H1 (cell line): ENCODE data around the gene ATL3. TPM values are rescaled to one million over a fixed set of nuclear protein-coding genes. Genes with fewer than 3 reads are reported as not detected.

Experiments used
- CTCF ChIA-PET: fragments of 300-600 bp; sonication (Branson Sonifier 250); formaldehyde crosslinking; loops from one replicate; lab custom pipeline; 2021; ENCODE audit not compliant: partially characterized antibody; lab: Charles Lee
- POLR2A ChIA-PET: fragments of 300-600 bp; sonication (Branson Sonifier 250); formaldehyde crosslinking; loops from one replicate; lab custom pipeline; 2021; ENCODE audit warnings: inconsistent platforms; ENCODE audit not compliant: partially characterized antibody; lab: Charles Lee
- DNase-seq, 2 experiments: peaks; one replicate each; pipeline versions ENCODE4 v3.0.0 to v3.0.0-alpha.2; 2010 to 2022; ENCODE audit warnings: low spot score in 2 of 2, low read depth in 1 of 2, mixed read lengths in 1 of 2
- FAIRE-seq: peaks from 2 replicates; lab custom pipeline; 2011; peaks lifted over from hg19 to GRCh38; lab: Jason Lieb, UNC
- H2AFZ ChIP-seq: 2 replicates; pipeline ENCODE4 v1.8.1; 2012; ENCODE audit warnings: low read length, inconsistent platforms
- H2AK5ac ChIP-seq: 2 replicates; pipeline ENCODE4 v1.6.1; 2013; ENCODE audit warnings: low read depth, low read length
- H2BK120ac ChIP-seq: replicated peaks from 2 replicates; pipeline ENCODE3; 2013; ENCODE audit warnings: low read depth, low read length, inconsistent platforms
- H2BK12ac ChIP-seq: 2 replicates; pipeline ENCODE4 v1.6.1; 2013; ENCODE audit warnings: low read depth, low read length
- H2BK15ac ChIP-seq: 2 replicates; pipeline ENCODE4 v1.6.1; 2013; ENCODE audit warnings: low read length
- H2BK20ac ChIP-seq: 2 replicates; pipeline ENCODE4 v1.6.1; 2013; ENCODE audit warnings: low read length
- H2BK5ac ChIP-seq: 2 replicates; pipeline ENCODE4 v1.6.1; 2013; ENCODE audit warnings: low read depth, low read length
- H3K14ac ChIP-seq: 2 replicates; pipeline ENCODE4 v1.6.1; 2013; ENCODE audit warnings: inconsistent platforms; ENCODE audit not compliant: insufficient read length
- H3K18ac ChIP-seq: 2 replicates; pipeline ENCODE4 v1.6.1; 2013; ENCODE audit warnings: low read length; ENCODE audit errors: extremely low read depth
- H3K23ac ChIP-seq: 2 replicates; pipeline ENCODE4 v1.6.1; 2013; ENCODE audit warnings: inconsistent platforms; ENCODE audit not compliant: insufficient read length
- H3K23me2 ChIP-seq: 2 replicates; pipeline ENCODE4 v1.6.1; 2013; ENCODE audit warnings: low read depth, low read length
- H3K27ac ChIP-seq: 2 replicates; pipeline ENCODE4 v1.6.1; 2011; ENCODE audit warnings: low read depth, low read length, inconsistent platforms
- H3K27me3 ChIP-seq, 4 experiments: replicated peaks in 1 of 4; 1 replicate in 1 of 4; 2 replicates in 3 of 4; pipeline versions ENCODE4 v1.6.1 to v1.8.1; 2011 to 2013; ENCODE audit warnings: low read length in 3 of 4, mild to moderate bottlenecking in 3 of 4, inconsistent platforms in 2 of 4, mixed read lengths in 2 of 4, moderate library complexity in 1 of 4; ENCODE audit not compliant: control insufficient read depth in 3 of 4, insufficient read depth in 3 of 4; ENCODE audit errors: extremely low read depth in 1 of 4
- H3K36me3 ChIP-seq, 4 experiments: 2 replicates each; pipeline versions ENCODE4 v1.6.1 to v1.8.1; 2011 to 2013; ENCODE audit warnings: mild to moderate bottlenecking in 4 of 4, low read length in 3 of 4, moderate library complexity in 2 of 4, control low read depth in 1 of 4, inconsistent platforms in 1 of 4; ENCODE audit not compliant: insufficient read depth in 4 of 4, control insufficient read depth in 2 of 4
- H3K4ac ChIP-seq: replicated peaks from 2 replicates; pipeline ENCODE3; 2013; ENCODE audit warnings: low read length, low read depth, mixed read lengths, inconsistent platforms; ENCODE audit not compliant: insufficient read length
- H3K4me1 ChIP-seq, 4 experiments: replicated peaks in 1 of 4; 1 replicate in 1 of 4; 2 replicates in 3 of 4; pipeline versions ENCODE4 v1.6.1 to v1.8.1; 2011 to 2013; ENCODE audit warnings: low read length in 3 of 4, inconsistent platforms in 2 of 4, mixed read lengths in 1 of 4; ENCODE audit not compliant: insufficient read depth in 4 of 4, control insufficient read depth in 3 of 4
- H3K4me2 ChIP-seq, 2 experiments: 2 replicates each; pipeline versions ENCODE4 v1.6.1 to v1.8.1; 2011 to 2013; ENCODE audit warnings: low read depth in 2 of 2, low read length in 2 of 2, control low read depth in 1 of 2, inconsistent platforms in 1 of 2, mild to moderate bottlenecking in 1 of 2; ENCODE audit not compliant: insufficient read depth in 1 of 2
- H3K4me3 ChIP-seq, 4 experiments: fragments of 200-600, 300-600 bp in 1 of 4; sonication (generic), shearing (Covaris generic), sonication (Bioruptor Twin) in 1 of 4; 2 replicates each; pipeline versions ENCODE4 v1.5.1 to v1.8.1; 2011 to 2016; ENCODE audit warnings: low read length in 4 of 4, low read depth in 3 of 4, control low read depth in 2 of 4, inconsistent platforms in 2 of 4, mild to moderate bottlenecking in 2 of 4, mixed read lengths in 1 of 4, moderate library complexity in 1 of 4; ENCODE audit not compliant: insufficient read depth in 2 of 4; ENCODE audit errors: extremely low read depth in 1 of 4
- H3K56ac ChIP-seq: replicated peaks from 2 replicates; pipeline ENCODE3; 2013; ENCODE audit warnings: low read depth, mild to moderate bottlenecking, mixed read lengths, low read length, inconsistent platforms; ENCODE audit not compliant: insufficient read length
- H3K79me1 ChIP-seq: 2 replicates; pipeline ENCODE4 v1.6.1; 2013; ENCODE audit warnings: low read depth, low read length, control low read depth
- H3K79me2 ChIP-seq, 2 experiments: 2 replicates each; pipeline versions ENCODE4 v1.6.1 to v1.8.1; 2012 to 2013; ENCODE audit warnings: low read length in 2 of 2, mild to moderate bottlenecking in 2 of 2, inconsistent platforms in 1 of 2; ENCODE audit not compliant: insufficient read depth in 2 of 2, control insufficient read depth in 1 of 2
- H3K9ac ChIP-seq, 4 experiments: replicated peaks in 1 of 4; 1 replicate in 1 of 4; 2 replicates in 3 of 4; pipeline versions ENCODE4 v1.6.1 to v1.8.1; 2011 to 2013; ENCODE audit warnings: low read depth in 3 of 4, low read length in 3 of 4, control low read depth in 2 of 4, mild to moderate bottlenecking in 2 of 4, moderate library complexity in 2 of 4, inconsistent platforms in 1 of 4; ENCODE audit errors: extremely low read depth in 1 of 4
- H3K9me3 ChIP-seq, 2 experiments: 2 replicates each; pipeline versions ENCODE4 v1.6.1 to v1.8.1; 2012 to 2013; ENCODE audit warnings: mild to moderate bottlenecking in 2 of 2, moderate library complexity in 2 of 2, control low read depth in 1 of 2, inconsistent platforms in 1 of 2, low read depth in 1 of 2, low read length in 1 of 2, mixed read lengths in 1 of 2; ENCODE audit not compliant: insufficient read depth in 2 of 2
- H4K20me1 ChIP-seq, 2 experiments: replicated peaks in 1 of 2; 2 replicates each; pipeline versions ENCODE3 to v1.8.1; 2011 to 2013; ENCODE audit warnings: inconsistent platforms in 2 of 2, low read length in 2 of 2, mild to moderate bottlenecking in 1 of 2; ENCODE audit not compliant: insufficient read depth in 2 of 2, control insufficient read depth in 1 of 2
- H4K5ac ChIP-seq: 2 replicates; pipeline ENCODE4 v1.6.1; 2013; ENCODE audit warnings: low read length, low read depth, mixed read lengths, inconsistent platforms; ENCODE audit not compliant: insufficient read length
- H4K8ac ChIP-seq: 2 replicates; pipeline ENCODE4 v1.8.0; 2013; ENCODE audit warnings: mild to moderate bottlenecking, moderate library complexity, low read length, inconsistent platforms; ENCODE audit not compliant: insufficient read depth; ENCODE audit errors: extremely low read depth
- H4K91ac ChIP-seq: replicated peaks from 2 replicates; pipeline ENCODE3; 2013; ENCODE audit warnings: low read length, mixed read lengths, inconsistent platforms; ENCODE audit not compliant: insufficient read length
- ASH2L ChIP-seq: fragments of 200-600, 300-600 bp; sonication (generic); IDR thresholded peaks from one replicate; pipeline ENCODE4 v1.7.1; 2017; ENCODE audit warnings: low read length
- CBX5 ChIP-seq: fragments of 300-800, 300-1000 bp; sonication (generic); IDR thresholded peaks from 2 replicates; pipeline ENCODE4 v1.7.1; 2016; ENCODE audit warnings: antibody characterized with exemption, low read length, low read depth
- NANOG ChIP-seq: IDR thresholded peaks from 2 replicates; pipeline ENCODE4 v1.6.1; 2011; ENCODE audit warnings: low read length, low read depth, mild to moderate bottlenecking, inconsistent platforms; ENCODE audit not compliant: insufficient read depth, poor library complexity, severe bottlenecking
- RBBP5 ChIP-seq: IDR thresholded peaks from 2 replicates; pipeline ENCODE4 v1.7.1; 2012; ENCODE audit warnings: low read depth, mild to moderate bottlenecking, inconsistent platforms, low read length, moderate library complexity, borderline replicate concordance
- SIN3A ChIP-seq, 2 experiments: IDR thresholded peaks in 1 of 2; conservative IDR thresholded peaks in 1 of 2; 2 replicates each; pipeline ENCODE4 v1.6.1; 2011 to 2012; ENCODE audit warnings: low read length in 2 of 2, improper control_type of control experiment in 1 of 2, low read depth in 1 of 2, mild to moderate bottlenecking in 1 of 2
- SIX5 ChIP-seq: IDR thresholded peaks from 2 replicates; pipeline ENCODE4 v1.6.1; 2011; ENCODE audit warnings: mild to moderate bottlenecking, low read depth, low read length
- SP1 ChIP-seq: IDR thresholded peaks from 2 replicates; pipeline ENCODE4 v1.6.1; 2011; ENCODE audit warnings: low read depth, low read length
- TAF1 ChIP-seq: IDR thresholded peaks from 2 replicates; pipeline ENCODE4 v1.6.1; 2011; ENCODE audit warnings: mild to moderate bottlenecking, low read depth, low read length
- TBP ChIP-seq: IDR thresholded peaks from 2 replicates; pipeline ENCODE4 v1.6.1; 2011; ENCODE audit warnings: low read depth, low read length, improper control_type of control experiment
- WGBS, 2 experiments: shearing (Covaris generic) in 1 of 2; methylation state at CpG; one replicate each; pipeline versions ENCODE4 v1.1.6 to v1.1.7; 2013 to 2015; ENCODE audit warnings: low lambda C conversion rate in 2 of 2, mixed read lengths in 2 of 2, inconsistent platforms in 1 of 2, low coverage in 1 of 2, missing lambda C conversion rate in 1 of 2; ENCODE audit not compliant: insufficient replicate concordance in 2 of 2, insufficient coverage in 1 of 2, insufficient read length in 1 of 2; ENCODE audit errors: extremely low coverage in 1 of 2, missing lambda C conversion rate in 1 of 2; 5-methylcytosine and 5-hydroxymethylcytosine counted together
- polyA plus RNA-seq, 7 experiments: library from polyadenylated mRNA; depleted of rRNA in 3 of 7; stranded (reverse) in 5 of 7; unstranded in 2 of 7; fragments of >200 nt in 5 of 7; fragments of 200-250 nt in 2 of 7; gene quantifications; 1 replicate in 5 of 7; 2 replicates in 1 of 7; 4 replicates in 1 of 7; pipeline versions ENCODE4 v1.2.1 to v1.2.3, GENCODE V29; 2011 to 2013; ENCODE audit warnings: missing spikeins in 2 of 7, mixed read lengths in 2 of 7
- total RNA-seq: library from RNA; stranded (reverse); fragmentation: NEBNext Ultra II Directional; extraction: Animal tissue kit (Norgen Biotek cat#: 25700); gene quantifications from 2 replicates; pipeline ENCODE4 v1.2.1, GENCODE V29; 2021

Gene ATL3
- total and polyA plus RNA-seq, 2 of the 8 experiments (the other 6 are each of a cell fraction or from before 2014, with no cell fraction given): 7.8 to 24.5 TPM

- H3K27me3 ChIP-seq: no peaks in the 10 kb centered on the region
- peaks cover 9 to 55% of the 10 kb centered on the region in 2 experiments; a peak in 3 of 4 replicates for H3K79me2 ChIP-seq
- H2BK15ac ChIP-seq: peak overlapping the region; percentile 46; the same call in 1 of the 2 replicates
- H3K4me2 ChIP-seq: peak overlapping the region; percentile 72 to 89
- no peak overlapping the region for H3K23ac ChIP-seq
- H2AK5ac ChIP-seq: no peak overlapping the region
- H4K8ac ChIP-seq: no peak overlapping the region
- H4K91ac ChIP-seq: no peak overlapping the region
- no peak overlapping the region for H2AFZ ChIP-seq
- peak in 1 of 2 experiments; percentile 56 for DNase-seq
- POLR2A ChIA-PET: interaction anchor here (0.5 to 4.6 kb wide), 24 partner anchors 7 to 1113 kb away, joined by 3 to 58 read pairs (median 6); partner anchors contain the start of genes ATL3 and OTUB1
- H4K5ac ChIP-seq: no peak overlapping the region
- H2BK12ac ChIP-seq: no peak overlapping the region
- H3K14ac ChIP-seq: no peak overlapping the region
- H3K18ac ChIP-seq: peak overlapping the region; percentile 84
- peaks cover 10% of the 10 kb centered on the region for H3K23me2 ChIP-seq
- FAIRE-seq: no peak
- no peaks in the 10 kb centered on the region; a peak in 1 of 8 replicates for H3K36me3 ChIP-seq
- CTCF ChIA-PET: interaction anchor here (0.6 to 2.3 kb wide), 14 partner anchors 9 to 792 kb away, joined by 3 to 7 read pairs (median 3); partner anchors contain the start of gene ATL3
- peak overlapping the region; percentile 68 for H3K27ac ChIP-seq
- WGBS, 2 experiments: 3% methylated on average over 19 of the region's 19 CpGs; no CpG with 5 or more reads in 1 of the 2 experiments
- no peaks in the 10 kb centered on the region for H3K9me3 ChIP-seq
- H3K4me1 ChIP-seq: peaks cover 0 to 10% (median 6%) of the 10 kb centered on the region in 4 experiments; a peak in 5 of 7 replicates
- no peaks in the 10 kb centered on the region for H3K79me1 ChIP-seq
- peak overlapping the region; percentile 67 to 82 (median 72) for H3K9ac ChIP-seq
- no peak overlapping the region for H2BK120ac ChIP-seq
- no peak overlapping the region for H2BK20ac ChIP-seq
- peaks cover 3 to 5% of the 10 kb centered on the region in 2 experiments for H4K20me1 ChIP-seq
- peak overlapping the region; percentile 57 for H3K4ac ChIP-seq
- peak overlapping the region; percentile 87; the same call in 1 of the 2 replicates for H2BK5ac ChIP-seq
- H3K4me3 ChIP-seq: peak overlapping the region; percentile 71 to 94 (median 89)
- peak overlapping the region; percentile 42 for H3K56ac ChIP-seq
- TF ChIP-seq RBBP5 (0 out of 2 replicates have a peak, but pooled peaks have one; percentile 16), SIN3A (conservative IDR thresholded peaks at IDR 0.05 in 1 of 2, IDR thresholded peaks at IDR 0.05 in 1 of 2; ENCODE audit: low read depth in 1 of 2, low read length in 2 of 2) (0 out of 4 replicates have a peak, but pooled peaks have one; percentile 10 to 33), SP1 (0 out of 2 replicates have a peak, but pooled peaks have one; percentile 21), SIX5 (no peak), NANOG (no peak), CBX5 (no peak), ASH2L (peak; percentile 78), TAF1 (peak; percentile 62; the same call in 1 of the 2 replicates), TBP (peak; percentile 63)
These were observed 11.2 kb upstream of the ATL3 start for GRCh38 chr11:63682066-63683021.
